ENCODE data around the gene KIAA1143. TPM values are rescaled to one million over a fixed set of nuclear protein-coding genes. Genes with fewer than 3 reads are reported as not detected.

Gene KIAA1143
- 25.2 and 28.1 TPM in 2 replicates for total RNA-seq
- 5.4 and 6.1 TPM in 2 replicates for polyA plus RNA-seq
- 6.9 and 7.7 TPM in 2 replicates for polyA plus RNA-seq (2011; cell fraction: cytosol; rRNA removed)
- polyA plus RNA-seq (2011; cell fraction: nucleus; rRNA removed) = 3.6 and 5.0 TPM in 2 replicates
- 13.2 and 16.7 TPM in 2 replicates for polyA plus RNA-seq (2012)
- polyA minus RNA-seq = 12.6 and 14.4 TPM in 2 replicates
- 14.6 TPM for polyA minus RNA-seq (2011; cell fraction: cytosol; rRNA and poly(A)+ RNA removed)
- 3.5 and 6.2 TPM in 2 replicates for polyA minus RNA-seq (2011; cell fraction: nucleus; rRNA and poly(A)+ RNA removed)
- percentile 76 among the genes with signal in this experiment for Bru-seq, nascent RNA
- percentile 94 among the genes with signal in this experiment for BruChase-seq, experiment 1, labeled RNA remaining after a 6-hour chase
- BruChase-seq, experiment 2, labeled RNA remaining after a 2-hour chase = percentile 85 among the genes with signal in this experiment
- long read RNA-seq, full-length matches to known transcripts = 34 of 42 reads
- long read RNA-seq, partial matches to known transcripts = 0 of 42 reads
- long read RNA-seq, other reads (novel, unspliced or antisense) = 8 of 42 reads

DNA sequence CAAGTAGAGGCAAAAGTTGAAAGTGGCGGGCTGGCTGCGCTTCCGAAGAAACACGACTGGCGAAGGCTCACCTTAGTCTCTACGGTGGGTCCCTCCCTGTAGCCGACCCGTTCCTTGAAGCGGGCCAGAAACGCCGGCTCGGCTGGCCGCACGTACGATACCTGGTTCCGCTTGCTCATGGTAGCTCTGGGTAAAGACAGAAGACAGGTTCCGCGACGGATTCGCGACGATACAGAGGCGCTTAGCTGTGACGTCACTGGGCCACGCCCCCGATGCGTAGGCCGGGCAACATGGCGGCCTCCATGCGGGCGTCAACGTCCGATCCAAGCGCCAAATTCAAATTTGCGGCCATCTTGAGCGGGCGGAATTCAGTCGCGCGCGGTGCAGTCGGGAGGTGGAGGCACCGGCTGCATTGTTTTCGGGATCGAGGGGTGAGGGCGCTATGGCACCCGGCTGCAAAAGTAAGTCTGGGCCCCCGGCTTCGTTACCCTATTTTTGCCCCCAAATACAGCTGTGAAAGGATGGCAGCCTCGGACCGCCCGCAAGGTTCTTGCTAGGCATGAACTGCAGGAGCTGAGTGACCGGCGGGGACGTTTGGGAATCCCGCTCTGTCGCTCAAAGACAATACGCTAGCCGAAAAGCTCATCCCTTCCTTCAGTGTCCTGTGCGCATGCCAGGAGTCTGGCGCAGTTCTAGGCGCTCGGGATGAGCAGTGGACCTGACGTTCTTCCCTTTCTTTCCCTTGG is at the start of gene KIAA1143, which contains the start of gene KIF15:
TSS of gene KIAA1143 (minus strand) at position 196 of the 746 bp plus-strand sequence. CDS start at position 179, 17 bp downstream.
TSS of gene KIF15 (plus strand) at position 371 of the 746 bp plus-strand sequence. CDS start at position 443, 72 bp downstream.
- DNase-seq (ENCODE audit: low read depth, low spot score) = peak; percentile 96
- Histone ChIP-seq H3K9me1 (replicated peaks; ENCODE audit: control insufficient read depth, extremely low read depth, insufficient read depth, low read length) (no peaks in the 10 kb centered on the region), H3K79me2 (ENCODE audit: control insufficient read depth, insufficient read depth, low read length) (peaks cover 64% of the 10 kb centered on the region), H4K20me1 (replicated peaks; ENCODE audit: control insufficient read depth, extremely low read depth, insufficient read depth, low read length) (no peaks in the 10 kb centered on the region), H3K4me3 (replicated peaks in 1 of 3; ENCODE audit: insufficient read depth in 1 of 3, low read depth in 1 of 3, low read length in 3 of 3) (peak within 1 kb of the TSS; percentile 57 to 91 (median 81)), H2AFZ (ENCODE audit: low read depth, low read length) (peak within 1 kb of the TSS; percentile 95), H3K9ac (replicated peaks; ENCODE audit: extremely low read depth, insufficient read depth, low read length) (peak within 1 kb of the TSS; percentile 93), H3K36me3 (ENCODE audit: control insufficient read depth in 2 of 2, extremely low read depth in 1 of 2, insufficient read depth in 2 of 2, low read length in 2 of 2) (no peaks in the 10 kb centered on the region), H3K4me1 (ENCODE audit: control insufficient read depth, extremely low read depth, insufficient read depth, low read length) (peaks cover 6% of the 10 kb centered on the region), H3K4me2 (ENCODE audit: insufficient read depth, low read length) (peak within 1 kb of the TSS; percentile 90), H3K9me3 (replicated peaks; ENCODE audit: control insufficient read depth, insufficient read depth, low read length) (no peaks in the 10 kb centered on the region), H3K27ac (ENCODE audit: insufficient read depth, low read depth, low read length) (peak within 1 kb of the TSS; percentile 80), H3K27me3 (ENCODE audit: control insufficient read depth in 2 of 2, insufficient read depth in 2 of 2, low read length in 2 of 2) (no peaks in the 10 kb centered on the region)
- CTCF ChIA-PET = interaction anchor here (0.7 to 1.8 kb wide), 7 partner anchors 32 to 438 kb away, joined by 3 to 6 read pairs (median 4); partner anchors contain the start of genes ZNF501 and ZNF502
- FAIRE-seq = peak; percentile 95
- TSS peak; percentile 70 for BruUV-seq (replicated peaks)
- dilution Hi-C loops (cut with MboI; ENCODE audit: extremely low pct_ligation_motif_present, low sequenced_read_pairs) (no loop called here), intact Hi-C loops (cut with micrococcal nuclease) (loop anchor here (1.0 to 5.0 kb wide), 7 partner anchors 32 to 438 kb away; partner anchors contain the start of genes ZNF35, ZNF501 and ZNF502)
- no peak for TF ChIP-seq CTCF (IDR thresholded peaks at IDR 0.05; ENCODE audit: extremely low read depth in 1 of 2, insufficient read depth in 1 of 2, low read depth in 1 of 2, low read length in 2 of 2)
- peak; percentile 74 for TF ChIP-seq POLR2A (IDR thresholded peaks at IDR 0.05; ENCODE audit: low read depth, low read length)
- TF ChIP-seq POLR2AphosphoS5 (IDR thresholded peaks at IDR 0.05; ENCODE audit: insufficient read depth, low read depth, low read length) = peak; percentile 91
- TF ChIP-seq MAX (IDR thresholded peaks at IDR 0.05; ENCODE audit: insufficient read depth, insufficient read length) = peak; percentile 74
- TF ChIP-seq MYC (IDR thresholded peaks at IDR 0.05; ENCODE audit: low read depth, low read length) = no peak
- POLR2A ChIA-PET = interaction anchor here (1.2 kb wide), 1 partner anchor 49 kb away, joined by 3 read pairs; the partner anchor contains the start of gene ZNF502
